ENCODE data around the gene TAF12. TPM values are rescaled to one million over a fixed set of nuclear protein-coding genes. Genes with fewer than 3 reads are reported as not detected.
"Not testable (repeated sequence)": the region's sequence is repeated elsewhere in the genome, so short reads cannot be mapped to it uniquely, and the experiment has no call there.

Gene TAF12
- total and polyA plus RNA-seq, 4 donors: 9.5 to 14.5 (median 11.9) TPM

GRCh38 chr1:28675924-28676257 is 33.0 kb upstream of the TAF12 start:
- Histone ChIP-seq H3K36me3 (ENCODE audit: control insufficient read depth in 4 of 4, insufficient read depth in 3 of 4, low read depth in 1 of 4, low read length in 3 of 4) (peaks cover 0 to 2% (median 0%) of the 10 kb centered on the region in 4 donors), H3K4me1 (ENCODE audit: control insufficient read depth in 4 of 4, insufficient read depth in 4 of 4, low read length in 3 of 4) (no peaks in the 10 kb centered on the region), H3K27ac (ENCODE audit: low read depth in 1 of 2, low read length in 2 of 2) (no peak overlapping the region), H3K4me3 (ENCODE audit: low read depth in 1 of 3, low read length in 3 of 3) (no peak overlapping the region), H3K27me3 (ENCODE audit: control insufficient read depth in 4 of 4, insufficient read depth in 4 of 4, low read length in 3 of 4) (no peaks in the 10 kb centered on the region), H3K9me3 (ENCODE audit: control insufficient read depth in 4 of 4, low read length in 3 of 4) (no peaks in the 10 kb centered on the region), H3K9ac (ENCODE audit: low read depth in 1 of 2, low read length in 2 of 2) (no peak overlapping the region)
- DNase-seq (ENCODE audit: low spot score): no peak
- TF ChIP-seq RAD21 (IDR thresholded peaks at IDR 0.05): no peak
- no peak for TF ChIP-seq FOXA2 (IDR thresholded peaks at IDR 0.05)
- TF ChIP-seq EGR1 (IDR thresholded peaks at IDR 0.05; ENCODE audit: low read depth in 2 of 2): no peak
- TF ChIP-seq MAX (IDR thresholded peaks at IDR 0.05): no peak
- no peak for TF ChIP-seq RXRA (IDR thresholded peaks at IDR 0.05)
- TF ChIP-seq, protein P1, sequence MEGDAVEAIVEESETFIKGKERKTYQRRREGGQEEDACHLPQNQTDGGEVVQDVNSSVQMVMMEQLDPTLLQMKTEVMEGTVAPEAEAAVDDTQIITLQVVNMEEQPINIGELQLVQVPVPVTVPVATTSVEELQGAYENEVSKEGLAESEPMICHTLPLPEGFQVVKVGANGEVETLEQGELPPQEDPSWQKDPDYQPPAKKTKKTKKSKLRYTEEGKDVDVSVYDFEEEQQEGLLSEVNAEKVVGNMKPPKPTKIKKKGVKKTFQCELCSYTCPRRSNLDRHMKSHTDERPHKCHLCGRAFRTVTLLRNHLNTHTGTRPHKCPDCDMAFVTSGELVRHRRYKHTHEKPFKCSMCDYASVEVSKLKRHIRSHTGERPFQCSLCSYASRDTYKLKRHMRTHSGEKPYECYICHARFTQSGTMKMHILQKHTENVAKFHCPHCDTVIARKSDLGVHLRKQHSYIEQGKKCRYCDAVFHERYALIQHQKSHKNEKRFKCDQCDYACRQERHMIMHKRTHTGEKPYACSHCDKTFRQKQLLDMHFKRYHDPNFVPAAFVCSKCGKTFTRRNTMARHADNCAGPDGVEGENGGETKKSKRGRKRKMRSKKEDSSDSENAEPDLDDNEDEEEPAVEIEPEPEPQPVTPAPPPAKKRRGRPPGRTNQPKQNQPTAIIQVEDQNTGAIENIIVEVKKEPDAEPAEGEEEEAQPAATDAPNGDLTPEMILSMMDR (IDR thresholded peaks at IDR 0.05; ENCODE audit: low read depth, low read length, missing input control): no peak
- no peak for TF ChIP-seq SP1 (IDR thresholded peaks at IDR 0.05)
- no peak for TF ChIP-seq HNF4G (IDR thresholded peaks at IDR 0.05)
- TF ChIP-seq JUND (IDR thresholded peaks at IDR 0.05): no peak
- no peak for TF ChIP-seq FOXA1 (IDR thresholded peaks at IDR 0.05)
- TF ChIP-seq NR2F2 (IDR thresholded peaks at IDR 0.05): no peak
- TF ChIP-seq GABPA (IDR thresholded peaks at IDR 0.05 in 1 of 2, conservative IDR thresholded peaks at IDR 0.05 in 1 of 2): no peak
- no peak for TF ChIP-seq TAF1 (conservative IDR thresholded peaks at IDR 0.05)
- no peak for TF ChIP-seq HNF4A (conservative IDR thresholded peaks at IDR 0.05)
- TF ChIP-seq REST (IDR thresholded peaks at IDR 0.05): no peak
- TF ChIP-seq ZBTB33 (IDR thresholded peaks at IDR 0.05): no peak
- TF ChIP-seq, protein P2, sequence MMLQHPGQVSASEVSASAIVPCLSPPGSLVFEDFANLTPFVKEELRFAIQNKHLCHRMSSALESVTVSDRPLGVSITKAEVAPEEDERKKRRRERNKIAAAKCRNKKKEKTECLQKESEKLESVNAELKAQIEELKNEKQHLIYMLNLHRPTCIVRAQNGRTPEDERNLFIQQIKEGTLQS (IDR thresholded peaks at IDR 0.05): no peak

GRCh38 chr1:28672971-28673370 is 30.1 kb upstream of the TAF12 start:
- not testable (repeated sequence) for H3K36me3 ChIP-seq (ENCODE audit: control insufficient read depth in 4 of 4, insufficient read depth in 3 of 4, low read depth in 1 of 4, low read length in 3 of 4); H3K27ac ChIP-seq (ENCODE audit: low read depth in 1 of 2, low read length in 2 of 2); H3K9me3 ChIP-seq (ENCODE audit: control insufficient read depth in 4 of 4, low read length in 3 of 4); H3K9ac ChIP-seq (ENCODE audit: low read depth in 1 of 2, low read length in 2 of 2); H3K4me3 ChIP-seq (ENCODE audit: low read depth in 1 of 3, low read length in 3 of 3); DNase-seq (ENCODE audit: low spot score); H3K27me3 ChIP-seq (ENCODE audit: control insufficient read depth in 4 of 4, insufficient read depth in 4 of 4, low read length in 3 of 4)
- WGBS: 97% methylated on average over 15 of the region's 15 CpGs
- H3K4me1 ChIP-seq (ENCODE audit: control insufficient read depth in 4 of 4, insufficient read depth in 4 of 4, low read length in 3 of 4): peaks cover 0 to 12% (median 9%) of the 10 kb centered on the region in 4 donors

All from liver (tissue), 9 donors.